Effector CD8-positive, alpha-beta T cell (primary cell): ENCODE results near the gene MRPL28.
A peak's percentile ranks its signal among the peaks of the same experiment; 100 is the strongest.
"Not testable (repeated sequence)": the region's sequence is repeated elsewhere in the genome, so short reads cannot be mapped to it uniquely, and the experiment has no call there.

ENCODE experiments used
- DNase-seq: peaks from one replicate; lab custom pipeline; 2025; lab: John Stamatoyannopoulos, UW

The MRPL28 gene

DNA sequence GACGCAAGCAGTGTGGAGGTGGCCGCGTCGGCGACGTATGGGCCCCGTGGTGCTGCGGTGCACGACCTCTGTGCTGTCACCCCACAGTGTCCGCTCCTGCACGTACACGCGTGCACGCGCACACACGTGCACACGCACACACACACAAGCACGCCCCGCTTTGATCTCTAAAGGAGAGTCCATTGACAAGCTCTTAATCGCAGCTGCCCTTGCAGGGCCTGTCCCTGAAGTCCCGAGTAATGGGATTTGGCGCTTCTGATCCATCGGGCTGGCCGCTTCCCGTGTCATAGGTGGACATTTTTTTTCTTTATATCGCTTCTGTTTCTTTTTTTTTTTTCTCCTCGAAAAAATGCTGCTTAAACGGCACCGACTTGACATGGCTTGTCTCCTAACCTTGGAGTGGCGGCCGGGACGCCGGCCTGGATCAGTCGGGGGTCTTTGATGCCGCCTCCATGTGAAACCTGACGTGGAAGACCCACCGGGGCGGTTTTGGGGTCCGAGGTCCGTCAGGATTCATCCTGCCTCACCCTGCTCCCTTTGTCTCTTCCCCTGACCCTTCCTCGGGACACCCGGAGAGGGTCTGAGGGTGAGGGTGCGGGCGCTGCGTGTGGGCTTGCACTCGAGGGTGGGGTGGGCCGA is 9.5 kb downstream of the MRPL28 start:
- no peak for DNase-seq

DNA sequence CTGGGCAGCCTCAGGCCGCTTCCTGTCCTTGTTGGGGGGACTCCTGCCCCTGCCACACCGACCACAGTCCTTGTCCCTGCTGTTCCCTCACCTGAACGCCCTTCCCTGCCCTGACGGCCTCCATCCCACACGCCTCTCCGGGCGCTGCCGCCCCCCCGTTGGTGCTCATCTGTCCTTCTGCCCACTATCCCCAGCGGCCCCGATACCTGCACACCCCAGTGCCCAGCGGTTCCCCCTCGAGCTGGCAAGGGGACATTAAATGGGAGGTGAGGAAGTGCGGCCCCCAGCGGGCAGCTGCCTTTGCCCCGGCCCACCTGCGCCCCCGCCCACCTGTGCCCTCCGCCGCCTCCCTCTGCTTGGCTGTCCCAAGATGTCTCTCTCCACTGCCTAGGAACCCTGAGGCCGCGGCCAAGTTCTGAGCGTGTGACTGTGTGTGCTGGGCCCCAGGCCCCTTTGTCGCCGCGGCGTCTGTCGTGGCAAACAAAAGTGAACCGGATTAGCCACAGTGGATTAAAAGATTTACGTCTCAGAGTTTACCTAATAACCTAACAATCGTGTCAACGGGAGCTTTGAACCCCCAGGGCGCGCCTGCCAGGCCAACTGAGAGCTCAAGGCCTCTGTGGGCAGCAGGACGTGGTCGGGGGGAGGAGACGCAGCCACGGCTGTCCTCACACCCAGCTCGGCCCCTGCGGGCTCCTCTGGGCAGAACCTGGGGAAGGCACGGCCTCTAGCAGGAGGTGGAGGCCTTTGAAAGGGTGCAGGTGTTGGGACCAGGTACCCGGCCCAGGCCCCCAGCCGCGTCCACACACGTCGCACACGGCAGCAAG is 10.3 kb downstream of the MRPL28 start:
- no peak for DNase-seq

DNA sequence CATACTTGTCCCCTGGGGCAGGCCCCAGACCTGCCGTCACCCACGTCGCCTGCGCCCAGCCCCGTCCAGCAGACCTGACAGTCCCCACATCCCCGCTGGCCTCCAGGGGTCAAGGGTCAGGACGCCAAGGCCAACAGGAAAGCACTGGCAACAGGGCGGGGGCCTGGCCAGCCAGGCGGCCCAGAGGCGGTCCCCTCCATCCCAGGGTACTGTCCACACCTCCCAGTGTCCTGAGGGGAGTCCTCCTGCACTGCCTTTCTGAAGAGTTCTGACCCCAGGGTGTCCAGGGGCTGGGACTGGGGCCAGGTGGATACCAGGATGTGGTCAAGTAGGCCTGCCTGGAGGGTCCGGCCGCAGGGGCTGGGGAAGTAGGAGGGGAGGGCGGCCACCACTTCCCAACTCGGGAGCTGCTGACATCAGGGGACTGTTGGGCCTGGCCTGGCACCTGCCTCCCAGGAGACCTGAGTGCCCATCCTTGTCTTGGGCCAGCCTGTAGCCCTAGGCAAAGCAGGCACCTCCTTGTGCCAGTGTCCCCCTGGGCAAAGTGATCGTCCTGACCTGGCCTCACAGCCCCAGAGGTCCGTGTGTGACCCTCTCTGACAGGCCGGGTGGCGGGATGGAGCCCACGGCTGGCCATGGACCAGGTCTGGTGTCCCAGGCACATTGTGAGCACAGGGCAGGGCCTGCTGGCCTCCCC is 11.1 kb downstream of the MRPL28 start:
- DNase-seq: no peak

DNA sequence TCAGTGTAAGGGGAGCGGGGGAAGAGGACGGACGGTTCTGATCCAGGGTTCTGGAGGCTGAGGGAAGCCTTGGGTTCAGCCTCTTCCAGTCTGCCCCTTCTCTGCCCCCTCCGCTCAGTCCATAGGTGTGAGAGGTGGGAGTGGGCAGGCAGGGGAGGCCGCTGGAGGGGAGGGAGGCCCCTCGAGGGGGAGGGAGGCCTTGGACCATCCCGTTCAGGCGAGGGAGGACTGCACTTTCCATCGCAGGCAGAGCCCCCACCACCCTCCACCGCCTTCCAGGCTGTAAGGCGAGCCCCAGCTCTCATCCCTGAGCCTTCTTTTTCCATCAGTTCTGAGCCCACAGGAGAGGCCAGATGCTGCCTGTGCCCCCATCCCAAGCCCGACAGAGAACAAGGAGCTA is 13.6 kb downstream of the MRPL28 start:
- DNase-seq: no peak

DNA sequence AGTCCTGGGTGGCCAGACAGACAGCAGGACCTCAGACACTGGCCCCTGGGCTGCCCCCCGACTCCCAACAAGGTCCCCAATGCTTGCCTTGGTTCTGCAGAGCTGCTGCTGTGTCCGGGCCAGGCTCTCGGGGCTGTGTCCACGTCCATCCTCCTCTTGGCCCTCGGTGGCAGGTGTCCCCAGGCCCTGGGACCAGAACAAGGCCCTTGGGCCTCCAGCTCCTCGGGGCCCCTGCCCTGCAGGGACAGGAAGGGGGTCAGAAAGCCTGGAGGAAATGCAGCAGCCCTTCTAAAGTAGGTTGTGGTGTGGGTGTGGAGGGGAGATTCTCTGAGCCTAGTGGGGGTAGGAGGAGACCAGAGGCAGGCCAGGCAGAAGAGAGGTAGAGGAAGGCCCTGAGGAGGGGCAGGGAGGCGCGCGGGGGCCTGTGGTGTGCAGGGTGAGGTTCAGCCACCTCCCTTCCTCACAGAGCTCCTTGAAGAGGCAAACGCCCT is 15.3 kb downstream of the MRPL28 start:
- peak; percentile 24 for DNase-seq

DNA sequence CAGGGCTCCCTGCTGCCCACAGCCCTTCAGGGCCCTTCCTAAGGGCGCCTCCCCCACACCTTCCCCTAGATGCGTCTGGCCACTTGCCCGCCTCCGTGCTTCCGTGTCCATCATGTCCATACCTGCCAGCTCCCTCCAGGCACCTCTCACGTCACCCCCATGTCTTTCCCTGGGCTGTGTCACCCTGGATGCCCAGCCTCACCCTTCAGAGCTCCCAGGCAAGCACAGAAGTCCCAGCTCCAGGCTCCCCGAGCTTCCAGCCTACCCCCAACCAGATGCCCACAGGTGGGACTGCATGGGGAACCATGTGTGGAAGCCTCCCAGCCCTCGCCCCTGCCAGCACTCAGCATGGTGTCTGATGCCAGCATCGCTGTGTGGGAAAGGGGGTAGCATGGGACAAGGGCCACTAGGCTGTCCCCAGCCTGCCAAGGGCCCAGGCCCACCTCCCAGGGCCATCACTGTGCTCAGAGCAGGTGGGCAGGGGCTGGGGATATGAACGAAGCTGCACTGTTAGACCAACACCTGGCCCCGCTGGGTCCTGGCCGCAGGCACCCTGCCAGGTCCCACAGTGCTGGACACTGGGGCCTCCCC is 16.0 kb downstream of the MRPL28 start:
- DNase-seq: no peak

DNA sequence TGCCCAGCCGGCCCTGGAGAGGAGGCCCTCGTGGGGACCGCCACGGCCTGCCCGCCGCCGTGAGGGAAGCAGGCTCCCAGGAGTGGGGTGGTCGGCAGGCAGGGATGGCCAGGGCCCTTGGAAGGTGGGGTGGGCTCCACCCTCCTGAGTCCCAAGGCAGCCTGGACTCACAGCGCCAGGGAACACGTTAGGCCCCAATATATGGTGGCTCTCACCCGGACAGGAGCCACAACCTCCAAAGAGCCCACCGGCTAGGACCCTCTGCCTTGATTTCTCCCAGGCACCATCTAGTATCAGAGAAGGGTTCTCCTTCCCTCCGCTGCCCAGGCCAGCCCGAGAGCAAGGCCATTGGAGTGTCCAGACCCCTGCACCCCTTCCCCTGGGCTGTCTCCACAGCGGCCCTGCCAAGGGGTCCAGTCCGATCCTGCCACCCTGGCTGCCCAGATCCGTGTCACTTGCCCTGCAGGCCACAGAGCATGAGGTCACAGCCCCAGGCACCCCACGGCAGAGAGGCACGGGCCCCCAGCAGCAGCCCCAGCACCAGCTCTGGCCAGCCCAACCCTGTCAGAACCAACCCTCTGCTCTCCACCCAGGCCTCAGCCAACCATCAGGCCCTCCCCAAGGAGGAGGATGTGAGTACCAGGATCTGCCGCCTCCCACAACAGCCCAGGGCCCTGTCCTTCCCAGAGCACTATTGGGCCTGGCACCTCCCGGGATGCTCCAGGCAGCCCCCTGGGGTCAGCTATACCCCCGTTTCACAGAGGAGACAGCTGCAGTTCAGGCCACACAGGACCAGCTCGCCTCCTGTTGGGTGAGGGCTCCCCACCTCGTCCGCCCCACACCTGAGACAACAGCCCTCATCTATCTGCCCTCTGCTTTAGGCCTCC is 16.7 kb downstream of the MRPL28 start:
- DNase-seq: peak; percentile 41

DNA sequence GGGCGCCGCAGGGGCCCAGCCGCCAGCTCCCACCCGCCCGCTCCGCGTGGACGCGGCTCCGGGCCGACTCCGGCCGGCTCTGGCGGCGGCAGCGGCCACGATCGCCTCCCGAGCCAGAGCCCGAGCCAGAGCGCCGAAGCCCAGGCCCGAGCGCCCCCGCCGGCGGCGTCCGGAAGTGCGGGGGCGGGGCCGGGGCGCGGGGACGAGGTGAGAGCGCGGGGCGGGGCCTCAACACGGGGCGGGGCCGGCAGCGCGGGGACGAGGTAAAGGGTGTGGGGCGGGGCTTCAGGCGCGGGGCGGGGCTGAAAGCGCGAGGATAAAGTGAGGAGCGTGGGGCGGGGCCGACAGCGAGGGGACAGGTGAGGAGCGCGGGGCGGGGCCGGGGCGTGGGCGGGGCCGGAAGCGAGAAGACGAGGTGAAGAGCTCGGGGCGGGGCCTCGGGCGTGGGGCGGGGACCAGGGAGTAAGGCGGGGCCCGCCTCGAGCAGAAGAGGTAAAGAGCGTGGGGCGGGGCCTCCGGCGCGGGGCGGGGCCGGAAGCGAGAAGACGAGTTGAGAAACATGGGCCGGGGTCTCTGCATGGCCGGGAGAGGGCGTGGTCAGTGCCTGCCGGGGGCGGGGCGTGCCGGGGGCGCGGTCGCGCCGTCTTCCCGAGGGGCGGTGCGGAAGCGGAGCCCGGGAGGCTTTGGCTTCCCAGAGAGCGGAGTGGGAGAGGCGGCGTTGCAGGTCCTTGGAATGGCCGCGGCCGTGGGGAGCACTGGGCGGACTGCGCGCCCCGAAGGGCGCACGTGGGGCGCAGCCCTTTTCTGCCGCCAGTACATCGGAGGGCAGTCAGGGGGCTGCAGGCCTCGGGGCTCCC is 17.6 kb downstream of the MRPL28 start, which contains the start of gene AXIN1:
Gene AXIN1, minus strand, starts transcription at position 177 of the 857 bp plus-strand sequence. CDS start 5,698 bp downstream, outside the sequence.
- peak; percentile 100 for DNase-seq

DNA sequence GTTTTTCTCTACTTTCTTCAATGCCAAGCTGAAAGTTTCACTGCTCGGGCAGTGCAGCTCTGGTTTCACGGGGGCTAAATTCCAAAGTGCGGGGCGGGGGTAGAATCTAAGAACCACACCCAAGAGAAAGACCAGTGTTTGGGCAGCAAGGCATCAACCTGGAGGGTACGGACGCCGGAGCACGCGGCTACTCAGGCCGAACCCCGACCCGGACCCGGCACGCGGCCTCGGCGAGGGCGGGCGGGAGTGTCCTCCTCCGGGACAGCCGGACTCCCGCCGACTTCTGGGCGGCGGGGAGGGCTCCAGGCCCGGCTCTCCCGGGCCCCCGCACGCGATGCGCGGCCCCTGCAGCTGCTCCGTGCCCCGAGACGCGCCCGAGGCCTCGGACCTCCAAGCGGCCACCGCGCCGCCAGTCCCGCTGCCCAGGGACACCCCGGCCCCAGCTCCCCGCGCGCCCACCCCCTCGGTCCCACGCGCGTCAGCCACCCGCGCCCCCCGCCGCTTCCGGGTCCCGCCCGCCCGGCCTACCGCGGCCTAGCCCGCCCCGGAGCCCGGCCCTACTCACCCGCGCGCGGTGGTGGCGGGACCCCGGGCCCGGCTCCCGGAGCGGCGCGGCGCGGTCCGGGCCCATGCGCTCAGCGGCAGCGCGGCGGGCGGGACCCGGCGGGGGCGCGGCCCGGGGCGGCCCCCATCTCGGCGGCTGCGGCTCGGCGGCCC is 18.4 kb downstream of the MRPL28 start:
- peak; percentile 22 for DNase-seq

DNA sequence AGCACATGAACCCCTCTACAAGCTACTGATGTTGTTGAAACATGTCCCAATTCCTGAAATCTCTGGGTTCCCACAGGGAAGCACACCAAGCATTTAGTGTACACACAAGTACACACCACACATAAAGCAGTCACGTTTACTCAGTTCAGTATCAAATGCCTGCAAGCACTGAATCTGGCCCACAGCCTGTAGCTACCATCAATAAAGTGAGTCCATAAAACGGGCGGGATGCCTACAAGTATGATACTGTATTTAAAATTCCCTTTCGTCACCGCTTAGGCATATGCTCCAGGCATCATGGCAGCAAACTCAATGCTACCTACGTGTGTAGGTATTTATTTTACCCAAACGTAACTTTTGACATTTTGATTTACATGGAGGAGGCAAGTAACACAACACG is 20.1 kb downstream of the MRPL28 start:
- DNase-seq: no peak

DNA sequence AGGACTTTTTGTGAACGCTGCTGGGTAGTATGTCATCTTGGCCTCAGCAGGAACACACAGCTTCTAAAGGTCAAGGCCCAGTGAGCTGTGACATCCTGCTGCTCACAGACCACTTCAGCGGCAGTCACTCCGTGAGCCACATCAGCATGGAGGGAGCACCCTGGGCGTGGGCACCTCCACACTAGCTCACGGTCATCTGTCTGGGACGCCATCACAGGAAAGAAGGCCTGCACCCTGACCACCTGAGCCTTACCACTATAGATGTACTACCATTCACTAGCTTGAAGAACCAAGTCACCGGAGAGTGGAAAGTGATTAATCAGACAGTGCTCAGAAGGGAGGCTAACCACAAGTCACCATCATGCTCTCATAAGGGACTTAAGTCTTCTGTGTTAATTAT is 21.1 kb downstream of the MRPL28 start:
- no peak for DNase-seq

DNA sequence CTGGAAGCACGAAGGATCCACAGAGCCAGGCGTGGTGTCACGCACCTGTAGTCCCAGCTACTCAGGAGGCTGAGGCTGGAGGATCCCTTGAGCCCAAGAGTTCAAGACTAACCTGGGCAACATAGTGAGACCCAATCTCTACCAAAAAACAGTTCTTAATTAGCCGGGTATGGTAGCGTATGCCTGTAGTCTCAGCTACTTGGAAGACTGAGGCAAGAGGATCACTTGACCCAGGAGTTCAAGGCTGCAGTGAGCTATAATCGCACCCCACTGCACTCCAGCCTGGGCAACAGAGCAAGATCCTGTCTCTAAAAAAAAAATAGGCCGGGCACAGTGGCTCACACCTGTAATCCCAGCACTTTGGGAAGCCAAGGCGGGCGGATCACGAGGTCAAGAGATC is 21.8 kb downstream of the MRPL28 start:
- not testable (repeated sequence) for DNase-seq

DNA sequence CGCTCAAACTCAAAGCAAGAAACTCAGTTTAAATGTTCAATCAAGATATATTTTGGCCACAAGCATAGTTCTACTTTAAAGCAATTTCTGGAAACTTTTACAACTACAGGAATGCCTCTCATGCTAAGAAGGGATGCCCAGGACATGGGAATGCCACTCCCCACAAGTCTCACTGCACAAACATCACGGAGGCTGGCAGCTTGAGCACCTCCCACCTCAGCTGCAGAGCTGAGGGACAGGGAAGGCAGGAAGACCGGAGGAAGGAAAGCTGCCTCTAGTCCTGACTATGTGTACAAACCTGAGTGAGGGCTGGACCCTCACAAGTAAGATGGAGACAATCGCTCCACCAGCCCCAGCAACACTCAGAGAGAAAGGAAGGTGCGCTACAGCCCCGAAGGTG is 23.1 kb downstream of the MRPL28 start:
- no peak for DNase-seq

DNA sequence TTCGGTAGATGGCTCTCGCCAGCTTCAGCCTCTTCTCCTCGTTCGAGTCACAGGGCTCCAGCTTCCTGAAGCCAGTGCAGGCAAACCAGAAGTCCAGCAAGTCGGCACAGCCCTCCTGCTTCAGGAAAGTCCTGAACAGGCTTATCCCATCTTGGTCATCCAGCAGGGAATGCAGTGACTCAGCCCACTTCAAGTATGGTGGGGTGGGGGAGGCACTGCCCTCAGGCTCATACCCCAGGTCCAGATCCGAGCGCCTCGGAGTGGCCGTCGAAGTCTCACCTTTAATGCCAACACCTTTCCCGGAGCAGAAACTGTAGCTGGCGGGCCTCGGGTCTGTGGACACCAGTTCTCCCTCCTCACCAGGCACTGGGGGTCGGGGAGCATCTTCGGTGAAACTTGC is 23.8 kb downstream of the MRPL28 start:
- no peak for DNase-seq

DNA sequence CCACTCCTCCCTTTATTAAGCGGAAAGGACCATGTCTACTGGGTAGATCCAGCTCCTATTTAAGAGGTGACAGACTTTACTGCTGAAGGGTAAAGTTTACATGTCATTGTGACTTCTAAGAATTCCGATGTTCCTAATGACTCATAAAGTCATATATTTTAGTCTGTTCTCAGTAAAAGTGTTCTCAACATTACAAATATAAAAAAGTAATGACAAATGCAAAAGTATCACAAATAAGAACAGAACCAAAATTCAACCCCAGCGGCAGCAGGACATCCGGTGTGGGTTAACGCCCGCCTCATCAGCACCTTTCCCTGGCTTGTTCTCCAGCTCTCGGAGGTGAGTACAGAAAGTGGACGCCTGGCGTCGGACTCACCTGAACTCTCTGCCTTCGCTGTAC is 24.6 kb downstream of the MRPL28 start:
- DNase-seq: no peak

DNA sequence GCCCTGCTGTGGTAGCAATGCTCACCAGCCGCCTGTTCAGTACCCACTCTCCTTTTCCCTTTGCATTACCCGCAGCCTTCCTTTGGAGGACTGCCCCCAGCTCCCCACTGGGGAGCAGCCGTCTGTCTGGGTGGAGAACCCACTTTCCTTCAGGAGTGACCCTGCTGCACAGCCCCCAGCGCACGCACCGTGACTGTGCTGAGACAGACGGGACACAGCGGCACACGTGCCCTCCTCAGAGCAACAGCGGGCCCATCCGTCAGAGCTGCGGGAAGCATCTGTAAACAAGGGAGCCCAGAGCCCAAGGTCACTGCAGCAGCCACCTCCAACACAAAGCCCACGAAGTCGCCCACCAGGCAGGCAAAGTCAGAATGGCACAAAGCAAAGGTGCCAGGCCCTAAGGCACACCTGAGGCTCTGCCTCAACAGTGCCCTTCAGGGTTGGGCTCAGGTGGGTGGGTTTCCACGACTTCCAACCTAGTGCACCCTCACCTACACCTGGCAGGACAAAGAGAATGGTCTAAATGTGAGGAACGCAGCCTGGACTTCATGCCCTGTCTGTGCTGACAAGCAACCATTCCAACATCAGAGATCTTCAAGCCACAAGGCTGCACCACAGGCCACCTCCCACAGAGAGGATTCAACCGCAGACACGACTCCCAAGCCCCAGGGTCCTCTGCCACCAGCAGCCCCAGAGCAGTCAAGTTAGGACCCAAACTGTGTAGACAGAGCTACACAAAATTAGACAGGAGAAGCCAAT is 27.7 kb downstream of the MRPL28 start:
- DNase-seq: no peak

DNA sequence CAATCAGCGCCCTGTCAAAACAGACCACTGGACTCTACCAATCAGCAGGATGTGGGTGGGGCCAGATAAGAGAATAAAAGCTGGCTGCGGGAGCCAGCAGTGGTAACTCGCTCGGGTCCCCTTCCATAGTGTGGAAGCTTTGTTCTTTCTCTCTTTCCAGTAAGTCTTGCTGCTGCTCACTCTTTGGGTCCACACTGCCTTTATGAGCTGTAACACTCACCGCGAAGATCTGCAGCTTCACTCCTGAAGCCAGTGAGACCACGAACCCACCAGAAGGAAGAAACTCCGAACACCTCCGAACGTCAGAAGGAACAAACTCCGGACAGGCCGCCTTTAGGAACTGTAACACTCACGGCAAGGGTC is 28.4 kb downstream of the MRPL28 start:
- not testable (repeated sequence) for DNase-seq

DNA sequence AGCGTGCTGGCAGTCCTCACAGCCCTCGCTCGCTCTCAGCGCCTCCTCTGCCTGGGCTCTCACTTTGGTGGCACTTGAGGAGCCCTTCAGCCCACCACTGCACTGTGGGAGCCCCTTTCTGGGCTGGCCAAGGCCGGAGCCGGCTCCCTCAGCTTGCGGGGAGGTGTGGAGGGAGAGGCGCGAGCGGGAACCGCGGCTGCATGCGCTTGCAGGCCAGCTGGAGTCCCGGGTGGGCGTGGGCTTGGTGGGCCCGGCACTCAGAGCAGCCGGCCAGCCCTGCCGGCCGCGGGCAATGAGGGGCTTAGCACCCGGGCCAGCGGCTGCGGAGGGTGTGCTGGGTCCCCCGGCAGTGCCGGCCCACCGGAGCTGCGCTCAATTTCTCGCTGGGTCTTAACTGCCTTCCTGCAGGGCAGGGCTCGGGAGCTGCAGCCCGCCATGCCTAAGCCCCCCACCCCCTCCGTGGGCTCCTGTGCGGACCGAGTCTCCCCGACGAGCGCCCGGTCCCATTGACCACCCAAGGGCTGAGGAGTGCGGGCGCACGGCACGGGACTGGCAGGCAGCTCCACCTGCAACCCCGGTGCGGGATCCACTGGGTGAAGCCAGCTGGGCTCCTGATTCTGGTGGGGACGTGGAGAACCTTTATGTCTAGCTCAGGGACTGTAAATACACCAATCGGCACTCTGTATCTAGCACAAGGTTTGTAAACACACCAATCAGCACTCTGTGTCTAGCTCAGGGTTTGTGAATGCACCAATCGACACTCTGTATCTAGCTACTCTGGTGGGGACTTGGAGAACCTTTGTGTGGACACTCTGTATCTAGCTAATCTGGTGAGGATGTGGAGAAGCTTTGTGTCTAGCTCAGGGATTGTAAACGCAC is 29.0 kb downstream of the MRPL28 start:
- DNase-seq: not testable (repeated sequence)
